Middle frontal gyrus (tissue), 1 donor: ENCODE data around the gene TTLL11.

Experiments used
- DNase-seq: peaks from one replicate; pipeline ENCODE4 v3.0.0-alpha.2; 2015; ENCODE audit warnings: low spot score; ENCODE audit errors: extremely low spot score

The TTLL11 gene

GRCh38 chr9:121976751-121977150, 116.4 kb downstream of the TTLL11 start:
- no peak for DNase-seq

- DNase-seq: no peak
Observed at GRCh38 chr9:121975801-121976277, 117.3 kb downstream of the TTLL11 start.

- no peak for DNase-seq
Observed at GRCh38 chr9:121974421-121974820, 118.7 kb downstream of the TTLL11 start.

- DNase-seq: no peak
Observed at GRCh38 chr9:121972501-121972981, 120.6 kb downstream of the TTLL11 start.

GRCh38 chr9:121968056-121968455, 125.1 kb downstream of the TTLL11 start:
- no peak for DNase-seq

GRCh38 chr9:121966706-121967105, 126.4 kb downstream of the TTLL11 start:
- no peak for DNase-seq

GRCh38 chr9:121963528-121963995, 129.5 kb downstream of the TTLL11 start:
- DNase-seq: no peak

- DNase-seq: no peak
Observed at GRCh38 chr9:121962421-121962820, 130.7 kb downstream of the TTLL11 start.

- no peak for DNase-seq
Observed at GRCh38 chr9:121960665-121961064, 132.4 kb downstream of the TTLL11 start.

GRCh38 chr9:121958530-121958929, 134.6 kb downstream of the TTLL11 start:
- DNase-seq: no peak

- no peak for DNase-seq
Observed at GRCh38 chr9:121956808-121957207, 136.3 kb downstream of the TTLL11 start.

GRCh38 chr9:121955649-121956048, 137.5 kb downstream of the TTLL11 start:
- DNase-seq: no peak

GRCh38 chr9:121954477-121955140, 138.5 kb downstream of the TTLL11 start:
- DNase-seq: no peak

GRCh38 chr9:121952611-121953010, 140.5 kb downstream of the TTLL11 start:
- DNase-seq: no peak

GRCh38 chr9:121950866-121951265, 142.2 kb downstream of the TTLL11 start:
- DNase-seq: no peak

- DNase-seq: no peak
Observed at GRCh38 chr9:121950441-121950840, 142.7 kb downstream of the TTLL11 start.

GRCh38 chr9:121949766-121950165, 143.3 kb downstream of the TTLL11 start:
- no peak for DNase-seq

GRCh38 chr9:121949364-121949763, 143.7 kb downstream of the TTLL11 start:
- DNase-seq: no peak

GRCh38 chr9:121947775-121948174, 145.3 kb downstream of the TTLL11 start:
- DNase-seq: no peak

- no peak for DNase-seq
Observed at GRCh38 chr9:121946465-121946864, 146.6 kb downstream of the TTLL11 start.

- DNase-seq: no peak
Observed at GRCh38 chr9:121945849-121946248, 147.3 kb downstream of the TTLL11 start.

- no peak for DNase-seq
Observed at GRCh38 chr9:121945281-121945680, 147.8 kb downstream of the TTLL11 start.

- DNase-seq: no peak
Observed at GRCh38 chr9:121944711-121945191, 148.4 kb downstream of the TTLL11 start.
